ENCODE data around the gene SLC4A2.

GRCh38 chr7:151012031-151012692 lies 47.2 kb upstream of the SLC4A2 start:
- no peak for TF ChIP-seq CTCF (IDR thresholded peaks at IDR 0.05)
- no peak for TF ChIP-seq POLR2A (IDR thresholded peaks at IDR 0.05)
